Adrenal gland (tissue), 12 donors: ENCODE data around the gene CD274. TPM values are rescaled to one million over a fixed set of nuclear protein-coding genes. Genes with fewer than 3 reads are reported as not detected.

Source experiments
- DNase-seq, 7 donors: peaks; one replicate each; pipeline ENCODE4 v3.0.0-alpha.2; 2019 to 2020
- H3K27ac ChIP-seq, 5 donors: fragments of 200-600 bp; sonication (generic) in 4 of 5; 1 replicate in 3 of 5; 2 replicates in 2 of 5; pipeline versions ENCODE4 v1.5.1 to v1.8.0; 2016 to 2020; ENCODE audit warnings: mild to moderate bottlenecking in 1 of 5
- H3K27me3 ChIP-seq: fragments of 200-600 bp; 2 replicates; pipeline ENCODE4 v1.8.0; 2021
- H3K36me3 ChIP-seq, 2 donors: fragments of 200-600 bp; replicated peaks in 1 of 2; 1 replicate in 1 of 2; 2 replicates in 1 of 2; pipeline versions ENCODE4 v1.5.1 to v1.8.0; 2018 to 2022
- H3K4me1 ChIP-seq, 2 donors: fragments of 200-600 bp; replicated peaks in 1 of 2; 1 replicate in 1 of 2; 2 replicates in 1 of 2; pipeline versions ENCODE4 v1.5.1 to v1.8.0; 2018 to 2021
- H3K4me3 ChIP-seq, 4 donors: fragments of 200-600 bp; sonication (generic) in 3 of 4; one replicate each; pipeline ENCODE4 v1.5.1; 2016 to 2018
- H3K9me3 ChIP-seq, 3 donors: fragments of 200-600 bp; sonication (generic) in 1 of 3; replicated peaks in 1 of 3; 1 replicate in 2 of 3; 2 replicates in 1 of 3; pipeline versions ENCODE4 v1.5.1 to v1.8.0; 2016 to 2021
- POLR2A ChIP-seq, 2 donors: fragments of 450-650 bp; IDR thresholded peaks; one replicate each; pipeline ENCODE4 v1.6.1; 2017; ENCODE audit warnings: antibody characterized with exemption in 2 of 2, mild to moderate bottlenecking in 2 of 2, moderate library complexity in 1 of 2
- WGBS, 4 donors: extraction: QIAGEN DNeasy Blood & Tissue Kit in 2 of 4; methylation state at CpG; one replicate each; pipeline versions ENCODE4 v1.1.5 to v1.1.7; 2013 to 2017; 5-methylcytosine and 5-hydroxymethylcytosine counted together
- intact Hi-C, 2 donors: fragments of 100-400 bp; cut with DNase I; formaldehyde crosslinking; loops; one replicate each; pipeline versions ENCODE4 v1.14.1 to v1.15.0; 2022 to 2023
- polyA plus RNA-seq, 3 donors: library from polyadenylated mRNA; stranded (reverse); fragments of 200-250 nt in 2 of 3; fragments of 350-450 nt in 1 of 3; fragmentation: Illumina TruSeq in 1 of 3; extraction: RNeasy Lipid Tissue Mini Kit (QIAGEN cat#74804) in 1 of 3; gene quantifications; one replicate each; pipeline ENCODE4 v1.2.3, GENCODE V29; 2013 to 2014
- total RNA-seq, 9 donors: library from RNA; depleted of rRNA in 4 of 9; stranded (reverse); fragments of >200 nt in 4 of 9; fragments of 120-200 nt in 1 of 9; fragmentation: NEBNext Ultra II Directional in 1 of 9; extraction: Animal tissue kit (Norgen Biotek cat#: 25700) in 1 of 9; gene quantifications; one replicate each; pipeline versions ENCODE4 v1.1.0 to v1.2.4, GENCODE V29; 2013 to 2023
- TF ChIP-seq, protein P1 (sequence below), 6 experiments: fragments of 450-650 bp in 4 of 6; fragments of 200-600 bp in 2 of 6; sonication (generic) in 1 of 6; IDR thresholded peaks; 1 replicate in 5 of 6; 2 replicates in 1 of 6; pipeline versions ENCODE4 v1.5.1 to v1.8.0; 2016 to 2021; ENCODE audit warnings: antibody characterized with exemption in 6 of 6, mild to moderate bottlenecking in 2 of 6, moderate library complexity in 1 of 6
- donor health status: healthy with polysubstance abuse.
- donor health status: Bipolar disorder and iron deficiency.
- donor health status: DM: yes; HTN: yes; CAD: no.
- donor health status: DM: no; HTN: no; CAD: no.
- donor health status: DM: no; HTN: no; CAD: no.
- donor health status: DM: yes; HTN: yes; CAD: no.

Gene CD274
- total and polyA plus RNA-seq, 12 donors: 0.66 to 5.8 (median 2.0) TPM

DNA sequence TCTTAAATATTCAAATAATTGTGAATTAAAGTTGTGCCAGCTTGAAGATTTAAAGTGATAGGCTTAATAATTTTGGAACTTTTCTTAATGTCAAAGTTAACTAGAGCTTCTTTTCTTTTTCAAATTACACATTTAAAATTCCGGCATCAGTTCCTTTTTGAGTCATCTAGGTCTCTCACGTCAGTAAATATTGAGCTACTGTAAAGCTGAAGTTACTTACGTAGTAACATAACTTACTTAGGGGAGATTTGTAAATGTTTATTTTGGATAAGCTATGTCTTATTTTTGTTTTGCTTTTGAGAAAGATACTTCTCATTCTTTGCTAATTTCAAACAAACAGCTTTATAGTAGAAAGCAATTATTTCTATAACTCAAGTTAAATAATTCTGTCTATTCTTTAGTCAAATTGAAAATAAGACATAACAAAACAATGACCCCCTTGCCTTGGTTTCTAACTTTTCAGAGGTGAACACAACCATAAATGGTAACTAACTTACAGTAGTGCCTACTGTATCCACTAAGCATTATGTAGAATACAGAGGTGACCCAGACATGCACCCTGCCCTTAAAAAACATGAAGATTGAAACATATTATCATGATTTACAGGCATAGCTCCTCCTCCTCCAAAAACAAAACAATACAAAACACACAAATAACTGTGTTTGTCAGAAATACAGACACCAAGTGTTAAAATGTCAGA lies 29.8 kb downstream of the CD274 start:
- Histone ChIP-seq H3K4me1 (no peaks in the 10 kb centered on the region), H3K27ac (no peak overlapping the region), H3K9me3 (no peaks in the 10 kb centered on the region), H3K27me3 (no peaks in the 10 kb centered on the region), H3K36me3 (no peaks in the 10 kb centered on the region), H3K4me3 (no peak overlapping the region)
- 69 to 74% (median 70%) methylated on average over 3 of the region's 3 CpGs for WGBS, 4 donors
- no peak for DNase-seq
- intact Hi-C loops: no loop called here
- TF ChIP-seq POLR2A (IDR thresholded peaks at IDR 0.05): no peak
- TF ChIP-seq, protein P1, sequence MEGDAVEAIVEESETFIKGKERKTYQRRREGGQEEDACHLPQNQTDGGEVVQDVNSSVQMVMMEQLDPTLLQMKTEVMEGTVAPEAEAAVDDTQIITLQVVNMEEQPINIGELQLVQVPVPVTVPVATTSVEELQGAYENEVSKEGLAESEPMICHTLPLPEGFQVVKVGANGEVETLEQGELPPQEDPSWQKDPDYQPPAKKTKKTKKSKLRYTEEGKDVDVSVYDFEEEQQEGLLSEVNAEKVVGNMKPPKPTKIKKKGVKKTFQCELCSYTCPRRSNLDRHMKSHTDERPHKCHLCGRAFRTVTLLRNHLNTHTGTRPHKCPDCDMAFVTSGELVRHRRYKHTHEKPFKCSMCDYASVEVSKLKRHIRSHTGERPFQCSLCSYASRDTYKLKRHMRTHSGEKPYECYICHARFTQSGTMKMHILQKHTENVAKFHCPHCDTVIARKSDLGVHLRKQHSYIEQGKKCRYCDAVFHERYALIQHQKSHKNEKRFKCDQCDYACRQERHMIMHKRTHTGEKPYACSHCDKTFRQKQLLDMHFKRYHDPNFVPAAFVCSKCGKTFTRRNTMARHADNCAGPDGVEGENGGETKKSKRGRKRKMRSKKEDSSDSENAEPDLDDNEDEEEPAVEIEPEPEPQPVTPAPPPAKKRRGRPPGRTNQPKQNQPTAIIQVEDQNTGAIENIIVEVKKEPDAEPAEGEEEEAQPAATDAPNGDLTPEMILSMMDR (IDR thresholded peaks at IDR 0.05): no peak

DNA sequence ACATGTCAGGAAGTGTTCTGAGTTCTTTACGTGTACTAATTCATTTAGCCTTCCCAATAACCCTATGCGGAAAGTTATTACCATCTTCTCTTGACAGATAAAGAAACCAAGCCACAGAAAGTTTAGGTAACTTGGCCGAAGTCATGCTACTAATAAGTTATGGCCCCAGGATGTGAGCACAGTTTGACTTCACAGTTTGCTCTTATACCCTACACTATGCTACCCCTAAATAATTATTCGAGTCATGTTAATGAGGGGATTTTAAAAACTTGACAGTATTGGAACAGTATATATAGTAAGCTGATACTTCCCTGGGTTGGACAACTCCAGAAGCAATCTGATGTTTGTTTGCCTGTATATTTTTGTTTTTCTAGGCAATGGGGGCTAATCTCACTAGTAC lies 30.6 kb downstream of the CD274 start:
- intact Hi-C loops: no loop called here
- H3K9me3 ChIP-seq: no peaks in the 10 kb centered on the region
- no peaks in the 10 kb centered on the region for H3K36me3 ChIP-seq
- WGBS, 4 donors: 82 to 86% (median 84%) methylated on average over 4 of the region's 4 CpGs
- no peak for TF ChIP-seq POLR2A (IDR thresholded peaks at IDR 0.05)
- TF ChIP-seq, protein P1 (IDR thresholded peaks at IDR 0.05): no peak
- H3K27ac ChIP-seq: no peak overlapping the region
- H3K4me1 ChIP-seq: no peaks in the 10 kb centered on the region
- no peak for DNase-seq
- no peak overlapping the region for H3K4me3 ChIP-seq
- no peaks in the 10 kb centered on the region for H3K27me3 ChIP-seq

DNA sequence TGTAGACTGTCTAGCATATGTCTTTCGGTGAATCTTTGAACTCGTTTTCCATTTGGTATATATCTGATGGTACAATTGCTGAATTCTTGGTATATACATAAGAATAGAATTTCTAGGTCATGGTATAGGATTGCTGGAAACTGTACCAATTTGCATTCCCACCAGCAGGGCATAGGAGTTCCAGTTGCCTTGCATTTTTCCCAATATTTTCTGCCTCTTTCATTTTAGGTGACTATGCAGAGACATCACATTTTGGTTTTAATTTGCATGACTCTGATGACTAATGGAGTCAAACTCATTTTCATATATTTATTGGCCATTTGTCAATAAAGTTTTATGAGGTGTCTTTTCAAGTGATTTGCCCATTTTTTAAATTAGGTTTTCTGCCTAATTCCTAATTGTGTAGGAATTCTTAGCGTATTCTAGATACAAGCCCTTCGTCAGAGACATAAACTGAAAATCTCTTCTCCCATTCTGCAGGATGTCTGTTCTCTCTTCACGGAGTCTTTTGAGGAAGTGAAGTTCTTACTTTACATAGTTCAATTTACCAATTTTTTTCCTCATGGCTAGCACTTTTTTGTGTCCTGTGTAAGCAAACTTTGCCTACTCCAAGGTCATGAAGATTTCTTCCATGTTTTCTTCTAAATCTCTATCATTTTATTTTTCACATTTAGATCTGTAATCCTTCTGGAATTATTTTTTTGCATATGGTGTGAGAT lies 31.1 kb downstream of the CD274 start:
- 75 to 85% (median 81%) methylated on average over 5 of the region's 5 CpGs for WGBS, 4 donors
- intact Hi-C loops: no loop called here

DNA sequence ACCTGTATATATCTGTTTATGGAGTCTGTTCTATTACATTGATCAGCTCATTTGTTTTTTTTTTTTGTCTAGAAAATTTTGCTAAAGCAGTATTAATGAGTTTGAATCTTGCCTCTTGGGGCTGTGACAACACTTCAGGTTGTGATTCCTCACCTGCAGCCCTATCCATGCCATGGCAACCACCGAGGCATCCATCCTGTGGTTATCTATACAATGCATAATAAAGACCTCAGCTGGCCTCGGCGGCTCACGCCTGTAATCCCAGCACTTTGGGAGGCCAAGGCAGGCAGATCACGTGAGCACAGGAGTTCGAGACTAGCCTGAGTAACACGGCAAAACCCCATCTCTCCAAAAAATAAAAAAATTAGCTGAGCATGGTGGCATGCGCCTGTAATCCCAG lies 31.9 kb downstream of the CD274 start:
- Histone ChIP-seq H3K4me3 (no peak overlapping the region), H3K36me3 (no peaks in the 10 kb centered on the region), H3K27ac (no peak overlapping the region), H3K4me1 (no peaks in the 10 kb centered on the region), H3K27me3 (no peaks in the 10 kb centered on the region), H3K9me3 (no peaks in the 10 kb centered on the region)
- TF ChIP-seq POLR2A (IDR thresholded peaks at IDR 0.05): no peak
- TF ChIP-seq, protein P1 (IDR thresholded peaks at IDR 0.05): no peak
- intact Hi-C loops: no loop called here
- WGBS, 4 donors: 72 to 85% (median 80%) methylated on average over 6 to 8 of the region's 8 CpGs
- no peak for DNase-seq

More for the DNA sequence above, 31.1 kb downstream of the CD274 start:
- TF ChIP-seq, protein P1 (IDR thresholded peaks at IDR 0.05): no peak
- TF ChIP-seq POLR2A (IDR thresholded peaks at IDR 0.05): no peak
- DNase-seq: no peak
- no peak overlapping the region for H3K4me3 ChIP-seq
- H3K27me3 ChIP-seq: no peaks in the 10 kb centered on the region
- H3K36me3 ChIP-seq: no peaks in the 10 kb centered on the region
- no peaks in the 10 kb centered on the region for H3K9me3 ChIP-seq
- H3K4me1 ChIP-seq: no peaks in the 10 kb centered on the region
- no peak overlapping the region for H3K27ac ChIP-seq
